ENCODE measurements around the gene GAPDHS.

Gene GAPDHS

GRCh38 chr19:35590875-35591274 lies 57.6 kb downstream of the GAPDHS start:
- DNase-seq (ENCODE audit: low read depth, low spot score) = no peak

DNA sequence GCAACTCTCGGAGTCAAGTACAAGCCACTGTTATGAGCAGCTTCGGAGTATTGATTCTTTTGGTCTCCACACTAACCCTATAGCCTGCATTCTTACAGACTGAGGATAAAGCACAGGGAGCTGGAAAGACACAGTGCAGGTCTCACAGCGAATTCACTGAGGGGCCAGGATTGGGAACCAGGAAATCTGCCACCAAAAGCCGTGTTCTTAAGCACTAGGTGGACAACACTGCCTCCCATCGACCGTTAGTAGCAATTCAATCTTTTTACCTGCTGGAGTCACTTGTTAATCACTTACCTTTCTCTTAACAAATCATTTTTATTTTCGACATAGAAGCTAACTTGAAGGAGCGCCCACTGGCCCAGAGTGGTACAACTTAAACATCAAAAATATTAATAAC lies 59.0 kb downstream of the GAPDHS start:
- no peak for DNase-seq (ENCODE audit: low read depth, low spot score)

All from activated naive CD8-positive, alpha-beta T cell treated with anti-CD3 and anti-CD28 coated beads, Interleukin-2, amount 50 U/mL, for 16 hours (primary cell).